ENCODE measurements around the gene PWP2.
"Not testable (repeated sequence)": the region's sequence is repeated elsewhere in the genome, so short reads cannot be mapped to it uniquely, and the experiment has no call there.

DNA sequence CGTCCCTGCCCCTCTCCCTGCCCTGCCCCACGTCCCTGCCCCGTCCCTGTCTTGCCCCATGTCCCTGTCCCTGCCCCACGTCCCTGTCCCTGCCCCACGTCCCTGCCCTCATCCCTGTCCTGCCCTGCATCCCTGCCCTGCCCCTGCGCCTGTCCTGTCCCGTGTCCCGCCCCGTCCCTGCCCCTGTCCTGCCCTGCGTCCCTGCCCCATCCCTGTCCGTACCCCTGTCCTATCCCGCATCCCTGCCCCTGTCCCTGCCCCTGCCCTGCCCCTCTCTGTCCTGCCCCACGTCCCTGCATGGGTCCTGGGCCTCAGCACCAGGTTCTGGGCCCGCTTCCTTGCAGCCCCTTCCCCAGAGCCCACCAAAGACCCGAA is 53.1 kb downstream of the PWP2 start:
- TF ChIP-seq ELF4 (IDR thresholded peaks at IDR 0.05); FOXA1 (IDR thresholded peaks at IDR 0.05); FOXM1 (IDR thresholded peaks at IDR 0.05; ENCODE audit: borderline replicate concordance); BHLHE40 (IDR thresholded peaks at IDR 0.05; ENCODE audit: borderline replicate concordance); ARNT (IDR thresholded peaks at IDR 0.05); SP1 (IDR thresholded peaks at IDR 0.05); HDGF (IDR thresholded peaks at IDR 0.05; ENCODE audit: borderline replicate concordance); SUZ12 (IDR thresholded peaks at IDR 0.05); PKNOX1 (IDR thresholded peaks at IDR 0.05); NFRKB (IDR thresholded peaks at IDR 0.05): not testable (repeated sequence)

Data from HEK293T (cell line).